Suprapubic skin (tissue), 4 donors: ENCODE measurements around the gene VEGFC.

Experiments
- EP300 ChIP-seq: sonication (generic); formaldehyde crosslinking; IDR thresholded peaks from one replicate; pipeline ENCODE4 v1.6.1; 2017; ENCODE audit warnings: antibody characterized with exemption
- POLR2A ChIP-seq, 2 donors: fragments of 450-650 bp; IDR thresholded peaks; one replicate each; pipeline ENCODE4 v1.6.1; 2017; ENCODE audit warnings: antibody characterized with exemption in 2 of 2, mild to moderate bottlenecking in 2 of 2, moderate library complexity in 2 of 2
- POLR2AphosphoS5 ChIP-seq, 3 donors: sonication (generic); formaldehyde crosslinking; IDR thresholded peaks; one replicate each; pipeline ENCODE4 v1.6.1; 2017; ENCODE audit warnings: antibody characterized with exemption in 3 of 3
- TF ChIP-seq, protein P1 (sequence below), 2 donors: fragments of 200-600 bp in 1 of 2; fragments of 450-650 bp in 1 of 2; sonication (generic) in 1 of 2; IDR thresholded peaks; one replicate each; pipeline ENCODE4 v1.5.1; 2016 to 2019; ENCODE audit warnings: antibody characterized with exemption in 2 of 2, mild to moderate bottlenecking in 1 of 2, moderate library complexity in 1 of 2

GRCh38 chr4:176636292-176636691 is 156.4 kb downstream of the VEGFC start:
- TF ChIP-seq EP300 = no peak
- TF ChIP-seq POLR2AphosphoS5 (IDR thresholded peaks at IDR 0.05) = no peak
- TF ChIP-seq, protein P1, sequence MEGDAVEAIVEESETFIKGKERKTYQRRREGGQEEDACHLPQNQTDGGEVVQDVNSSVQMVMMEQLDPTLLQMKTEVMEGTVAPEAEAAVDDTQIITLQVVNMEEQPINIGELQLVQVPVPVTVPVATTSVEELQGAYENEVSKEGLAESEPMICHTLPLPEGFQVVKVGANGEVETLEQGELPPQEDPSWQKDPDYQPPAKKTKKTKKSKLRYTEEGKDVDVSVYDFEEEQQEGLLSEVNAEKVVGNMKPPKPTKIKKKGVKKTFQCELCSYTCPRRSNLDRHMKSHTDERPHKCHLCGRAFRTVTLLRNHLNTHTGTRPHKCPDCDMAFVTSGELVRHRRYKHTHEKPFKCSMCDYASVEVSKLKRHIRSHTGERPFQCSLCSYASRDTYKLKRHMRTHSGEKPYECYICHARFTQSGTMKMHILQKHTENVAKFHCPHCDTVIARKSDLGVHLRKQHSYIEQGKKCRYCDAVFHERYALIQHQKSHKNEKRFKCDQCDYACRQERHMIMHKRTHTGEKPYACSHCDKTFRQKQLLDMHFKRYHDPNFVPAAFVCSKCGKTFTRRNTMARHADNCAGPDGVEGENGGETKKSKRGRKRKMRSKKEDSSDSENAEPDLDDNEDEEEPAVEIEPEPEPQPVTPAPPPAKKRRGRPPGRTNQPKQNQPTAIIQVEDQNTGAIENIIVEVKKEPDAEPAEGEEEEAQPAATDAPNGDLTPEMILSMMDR (IDR thresholded peaks at IDR 0.05) = no peak
- no peak for TF ChIP-seq POLR2A (IDR thresholded peaks at IDR 0.05)
